Trophoblast cell (in vitro differentiated cells and primary cell): ENCODE measurements around the gene TSR1.

Experiments
- DNase-seq, 2 donors: peaks; one replicate each; pipeline ENCODE4 v3.0.0-alpha.2; 2016
- H2AFZ ChIP-seq: 2 replicates; pipeline ENCODE4 v1.6.1; 2013; ENCODE audit warnings: low read length, moderate library complexity, mild to moderate bottlenecking; ENCODE audit not compliant: insufficient read depth, poor library complexity
- H2AK5ac ChIP-seq: 2 replicates; pipeline ENCODE4 v1.6.1; 2013; ENCODE audit warnings: mild to moderate bottlenecking, low read length
- H2BK120ac ChIP-seq: 2 replicates; pipeline ENCODE4 v1.6.1; 2013; ENCODE audit warnings: low read length, mild to moderate bottlenecking, moderate library complexity; ENCODE audit not compliant: insufficient read depth, poor library complexity
- H2BK12ac ChIP-seq: 2 replicates; pipeline ENCODE4 v1.6.1; 2013; ENCODE audit warnings: mild to moderate bottlenecking, low read length, moderate library complexity
- H2BK5ac ChIP-seq: 2 replicates; pipeline ENCODE4 v1.6.1; 2013; ENCODE audit warnings: low read length, low read depth, moderate library complexity, mild to moderate bottlenecking; ENCODE audit not compliant: poor library complexity
- H3K14ac ChIP-seq: 2 replicates; pipeline ENCODE4 v1.6.1; 2013; ENCODE audit warnings: mild to moderate bottlenecking, low read length
- H3K18ac ChIP-seq: 2 replicates; pipeline ENCODE4 v1.6.1; 2013; ENCODE audit warnings: mild to moderate bottlenecking, low read length
- H3K23ac ChIP-seq: 2 replicates; pipeline ENCODE4 v1.6.1; 2013; ENCODE audit warnings: low read length
- H3K27ac ChIP-seq: 2 replicates; pipeline ENCODE4 v1.5.1; 2013; ENCODE audit warnings: low read depth, mild to moderate bottlenecking, inconsistent platforms, low read length, moderate library complexity
- H3K27me3 ChIP-seq: 2 replicates; pipeline ENCODE4 v1.6.1; 2013; ENCODE audit warnings: inconsistent platforms, mild to moderate bottlenecking, low read length, moderate library complexity; ENCODE audit not compliant: insufficient read depth
- H3K36me3 ChIP-seq, 2 experiments: 1 replicate in 1 of 2; 2 replicates in 1 of 2; pipeline ENCODE4 v1.6.1; 2013; ENCODE audit warnings: low read length in 2 of 2, mild to moderate bottlenecking in 2 of 2, moderate library complexity in 1 of 2; ENCODE audit not compliant: insufficient read depth in 2 of 2, control insufficient read depth in 1 of 2
- H3K4ac ChIP-seq: 2 replicates; pipeline ENCODE4 v1.6.1; 2013; ENCODE audit warnings: low read depth, mild to moderate bottlenecking, low read length, moderate library complexity
- H3K4me1 ChIP-seq, 2 experiments: 1 replicate in 1 of 2; 2 replicates in 1 of 2; pipeline ENCODE4 v1.6.1; 2013; ENCODE audit warnings: low read length in 2 of 2, mild to moderate bottlenecking in 2 of 2, moderate library complexity in 1 of 2; ENCODE audit not compliant: insufficient read depth in 2 of 2, control insufficient read depth in 1 of 2
- H3K4me2 ChIP-seq: 2 replicates; pipeline ENCODE4 v1.6.1; 2013; ENCODE audit warnings: inconsistent platforms, mild to moderate bottlenecking, low read length, moderate library complexity
- H3K4me3 ChIP-seq: 2 replicates; pipeline ENCODE4 v1.5.1; 2013; ENCODE audit warnings: mild to moderate bottlenecking, low read depth, low read length, inconsistent platforms
- H3K79me1 ChIP-seq: one replicate; pipeline ENCODE4 v1.6.1; 2013; ENCODE audit warnings: low read length
- H3K79me2 ChIP-seq: 2 replicates; pipeline ENCODE4 v1.6.1; 2013; ENCODE audit warnings: low read length, mild to moderate bottlenecking; ENCODE audit not compliant: control insufficient read depth, insufficient read depth, poor library complexity
- H3K9ac ChIP-seq: 2 replicates; pipeline ENCODE4 v1.6.1; 2013; ENCODE audit warnings: mild to moderate bottlenecking, low read length
- H3K9me3 ChIP-seq: 2 replicates; pipeline ENCODE4 v1.6.1; 2013; ENCODE audit warnings: low read depth, mild to moderate bottlenecking, control low read depth, inconsistent platforms, low read length; ENCODE audit not compliant: insufficient read depth
- H4K12ac ChIP-seq: 2 replicates; pipeline ENCODE4 v1.6.1; 2013; ENCODE audit warnings: low read depth, mild to moderate bottlenecking, low read length, moderate library complexity
- H4K8ac ChIP-seq: 2 replicates; pipeline ENCODE4 v1.6.1; 2013; ENCODE audit warnings: low read depth, mild to moderate bottlenecking, low read length, moderate library complexity
- H4K91ac ChIP-seq: one replicate; pipeline ENCODE4 v1.6.1; 2013; ENCODE audit warnings: low read depth, mild to moderate bottlenecking, low read length, moderate library complexity
- WGBS: extraction: QIAGEN DNeasy Blood & Tissue Kit; methylation state at CpG from one replicate; pipeline ENCODE4 v1.1.7; 2013; ENCODE audit warnings: missing lambda C conversion rate; ENCODE audit not compliant: insufficient read length, insufficient coverage; ENCODE audit errors: extremely low coverage; 5-methylcytosine and 5-hydroxymethylcytosine counted together

Gene TSR1

DNA sequence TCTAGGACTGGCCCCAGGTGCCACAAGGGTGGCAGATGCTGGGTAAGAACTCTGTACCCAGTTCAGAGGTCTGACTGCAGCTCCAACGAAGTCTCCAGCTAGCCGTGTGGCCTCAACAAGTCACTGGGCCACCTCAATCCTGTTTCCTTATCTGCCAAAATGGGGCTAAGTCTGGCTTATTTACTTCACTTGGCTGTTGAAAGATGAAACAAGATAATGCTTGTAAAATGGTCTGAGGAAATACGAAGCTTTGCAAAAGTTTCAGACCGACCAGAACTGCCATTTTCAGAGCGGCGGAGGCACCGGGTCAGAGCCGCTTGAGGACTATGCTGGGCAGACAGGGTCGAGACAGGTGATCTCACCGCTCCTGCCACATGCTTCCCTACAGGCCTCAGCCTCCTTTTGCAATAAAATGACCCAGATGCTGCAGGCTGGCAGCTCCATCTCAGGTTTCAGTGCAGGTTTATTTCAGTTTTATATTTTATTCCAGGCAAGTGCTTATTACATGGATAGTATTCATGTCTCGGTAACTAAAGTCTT, 47.4 kb upstream of the TSR1 start:
- no peak overlapping the region for H3K4me2 ChIP-seq
- H3K79me1 ChIP-seq: peaks cover 43% of the 10 kb centered on the region
- no peaks in the 10 kb centered on the region for H3K27me3 ChIP-seq
- H3K79me2 ChIP-seq: peaks cover 5% of the 10 kb centered on the region
- H2BK5ac ChIP-seq: peak overlapping the region; percentile 58
- peak overlapping the region; percentile 2 for H3K4ac ChIP-seq
- peak overlapping the region; percentile 62 for H4K8ac ChIP-seq
- peak overlapping the region; percentile 69 for H2AK5ac ChIP-seq
- peaks cover 32 to 46% of the 10 kb centered on the region in 2 experiments for H3K36me3 ChIP-seq
- WGBS: no CpG with 5 or more reads among the region's 11 CpGs
- peaks cover 2% of the 10 kb centered on the region for H3K9me3 ChIP-seq
- H3K27ac ChIP-seq: peak overlapping the region; percentile 46
- no peak overlapping the region for H2AFZ ChIP-seq
- H3K4me3 ChIP-seq: no peak overlapping the region
- H4K91ac ChIP-seq: peak overlapping the region; percentile 40
- peak overlapping the region; percentile 4 for H2BK12ac ChIP-seq
- H2BK120ac ChIP-seq: peak overlapping the region; percentile 27
- DNase-seq: peak; percentile 39 to 42
- H4K12ac ChIP-seq: no peak overlapping the region
- H3K14ac ChIP-seq: peak overlapping the region; percentile 48
- peaks cover 55 to 60% of the 10 kb centered on the region in 2 experiments for H3K4me1 ChIP-seq
- no peak overlapping the region for H3K23ac ChIP-seq
- H3K18ac ChIP-seq: peak overlapping the region; percentile 12
- no peak overlapping the region for H3K9ac ChIP-seq

- Histone ChIP-seq H3K9ac (no peak overlapping the region), H2BK12ac (peak overlapping the region; percentile 72), H3K4ac (peak overlapping the region; percentile 9)
Measured at GRCh38 chr17:2380950-2381649, 44.8 kb upstream of the TSR1 start.

GRCh38 chr17:2380226-2380922, 44.1 kb upstream of the TSR1 start:
- H4K8ac ChIP-seq: peak overlapping the region; percentile 67
- no peaks in the 10 kb centered on the region for H3K27me3 ChIP-seq
- no peak overlapping the region for H3K9ac ChIP-seq
- peaks cover 2% of the 10 kb centered on the region for H3K9me3 ChIP-seq
- H3K23ac ChIP-seq: no peak overlapping the region
- no peak overlapping the region for H2AFZ ChIP-seq
- peak overlapping the region; percentile 73 for H3K18ac ChIP-seq
- H2BK5ac ChIP-seq: peak overlapping the region; percentile 75
- H2AK5ac ChIP-seq: peak overlapping the region; percentile 75
- peak overlapping the region; percentile 88 for H3K14ac ChIP-seq
- H3K79me2 ChIP-seq: peaks cover 5% of the 10 kb centered on the region
- H3K4me1 ChIP-seq: peaks cover 56 to 66% of the 10 kb centered on the region in 2 experiments
- peak overlapping the region; percentile 66 for H2BK12ac ChIP-seq
- H3K4me3 ChIP-seq: no peak overlapping the region
- peak overlapping the region; percentile 86 for H2BK120ac ChIP-seq
- H3K36me3 ChIP-seq: peaks cover 37 to 43% of the 10 kb centered on the region in 2 experiments
- H4K91ac ChIP-seq: peak overlapping the region; percentile 93
- peak; percentile 84 to 94 for DNase-seq
- no CpG with 5 or more reads among the region's 16 CpGs for WGBS
- no peak overlapping the region for H4K12ac ChIP-seq
- H3K27ac ChIP-seq: peak overlapping the region; percentile 91
- H3K79me1 ChIP-seq: peaks cover 52% of the 10 kb centered on the region
- H3K4me2 ChIP-seq: no peak overlapping the region
- peak overlapping the region; percentile 9 for H3K4ac ChIP-seq

More at GRCh38 chr17:2380950-2381649, 44.8 kb upstream of the TSR1 start:
- H2BK5ac ChIP-seq: peak overlapping the region; percentile 75
- H3K4me3 ChIP-seq: peak overlapping the region; percentile 13
- peaks cover 45% of the 10 kb centered on the region for H3K79me1 ChIP-seq
- no peaks in the 10 kb centered on the region for H3K27me3 ChIP-seq
- WGBS: no CpG with 5 or more reads among the region's 15 CpGs
- peaks cover 5% of the 10 kb centered on the region for H3K79me2 ChIP-seq
- no peak overlapping the region for H3K23ac ChIP-seq
- peak overlapping the region; percentile 88 for H2AK5ac ChIP-seq
- peak overlapping the region; percentile 88 for H3K18ac ChIP-seq
- H3K4me1 ChIP-seq: peaks cover 57 to 65% of the 10 kb centered on the region in 2 experiments
- peak overlapping the region; percentile 91 for H3K27ac ChIP-seq
- peak overlapping the region; percentile 23 for H4K12ac ChIP-seq
- H2BK120ac ChIP-seq: peak overlapping the region; percentile 86
- peak overlapping the region; percentile 93 for H4K91ac ChIP-seq
- H3K36me3 ChIP-seq: peaks cover 29 to 41% of the 10 kb centered on the region in 2 experiments
- H3K4me2 ChIP-seq: no peak overlapping the region
- H4K8ac ChIP-seq: peak overlapping the region; percentile 67
- peak overlapping the region; percentile 88 for H3K14ac ChIP-seq
- peak overlapping the region; percentile 6 for H2AFZ ChIP-seq
- DNase-seq: no peak
- H3K9me3 ChIP-seq: peaks cover 2% of the 10 kb centered on the region

DNA sequence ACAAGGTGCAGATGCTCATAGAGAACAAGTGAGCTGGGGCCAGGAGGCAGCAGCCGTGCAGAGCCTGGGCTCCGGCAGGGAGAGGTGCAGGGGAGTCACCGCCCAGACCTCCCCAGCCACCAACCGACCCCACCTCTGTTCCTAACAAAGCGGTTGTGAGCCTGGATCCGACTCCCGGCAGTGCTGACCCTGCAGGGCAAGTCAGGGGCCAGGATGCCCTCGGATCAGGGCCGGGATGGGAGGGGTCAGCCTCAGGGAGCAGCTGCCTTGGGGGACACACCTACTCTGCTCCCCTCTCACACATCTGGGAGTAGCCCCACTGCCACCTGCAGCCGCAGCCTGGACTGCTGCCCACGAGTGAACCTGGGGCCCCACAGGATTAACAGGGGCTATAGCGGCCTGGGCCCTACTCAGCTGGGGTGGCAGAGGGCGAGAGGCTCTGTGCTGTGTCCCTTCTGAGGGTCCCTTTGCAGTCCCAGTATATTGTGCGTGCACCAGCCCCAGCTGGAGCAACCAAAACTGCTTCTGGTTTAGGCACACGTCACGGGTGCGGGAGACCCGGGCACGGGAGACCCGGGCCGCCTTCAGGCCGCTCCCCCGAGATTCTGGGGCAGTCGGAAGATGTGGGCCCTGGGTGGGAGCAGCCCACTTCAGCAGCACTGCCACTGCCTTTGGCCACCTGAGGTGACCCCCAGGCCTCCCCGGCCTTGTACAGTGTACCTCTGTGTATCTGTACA, 43.4 kb upstream of the TSR1 start:
- no CpG with 5 or more reads among the region's 25 CpGs for WGBS

More for the DNA sequence above, 43.4 kb upstream of the TSR1 start:
- Histone ChIP-seq H2AFZ (no peak overlapping the region), H4K12ac (no peak overlapping the region), H3K27ac (peak overlapping the region; percentile 70), H3K14ac (peak overlapping the region; percentile 14), H2BK120ac (peak overlapping the region; percentile 21), H3K18ac (peak overlapping the region; percentile 12), H4K91ac (peak overlapping the region; percentile 49), H3K9me3 (peaks cover 2% of the 10 kb centered on the region), H3K23ac (no peak overlapping the region), H3K4me1 (peaks cover 56 to 68% of the 10 kb centered on the region in 2 experiments), H3K36me3 (peaks cover 37 to 43% of the 10 kb centered on the region in 2 experiments), H2AK5ac (peak overlapping the region; percentile 33), H3K4ac (no peak overlapping the region), H3K4me2 (no peak overlapping the region), H2BK5ac (peak overlapping the region; percentile 5), H4K8ac (peak overlapping the region; percentile 3), H2BK12ac (peak overlapping the region; percentile 38), H3K27me3 (no peaks in the 10 kb centered on the region), H3K79me1 (peaks cover 52% of the 10 kb centered on the region), H3K9ac (no peak overlapping the region), H3K79me2 (peaks cover 5% of the 10 kb centered on the region), H3K4me3 (no peak overlapping the region)
- DNase-seq: no peak
